GM19463 (cell line): Measurements from ENCODE around the gene DCLK1.

Experiments
- ATAC-seq: cut with Tn5 transposase; IDR thresholded peaks from one replicate; pipeline ENCODE4 v1.9.1; 2021; ENCODE audit warnings: mild to moderate bottlenecking, moderate library complexity; ENCODE audit not compliant: unreplicated experiment

DCLK1 gene

GRCh38 chr13:35722458-35723052 is 408.6 kb downstream of the DCLK1 start:
- ATAC-seq = no peak

GRCh38 chr13:35720690-35721554 is 410.3 kb downstream of the DCLK1 start:
- peak; percentile 60 for ATAC-seq

GRCh38 chr13:35720290-35720689 is 410.9 kb downstream of the DCLK1 start:
- no peak for ATAC-seq
